ENCODE measurements around the gene ARAP1.

Gene ARAP1

GRCh38 chr11:72780296-72781062 lies 28.3 kb upstream of the ARAP1 start:
- FAIRE-seq (peak; percentile 54), DNase-seq (ENCODE audit: insufficient read length, low spot score) (no peak)
- no peak for TF ChIP-seq POLR2A (IDR thresholded peaks at IDR 0.05; ENCODE audit: low read depth, low read length)
- no peak for TF ChIP-seq SPI1 (IDR thresholded peaks at IDR 0.05; ENCODE audit: low read depth, low read length)
- TF ChIP-seq POLR2AphosphoS5 (IDR thresholded peaks at IDR 0.05; ENCODE audit: low read depth, low read length): no peak
- no peak for TF ChIP-seq PAX5 (IDR thresholded peaks at IDR 0.05; ENCODE audit: insufficient read depth, low read length, severe bottlenecking)
- TF ChIP-seq TAF1 (IDR thresholded peaks at IDR 0.05; ENCODE audit: low read depth, low read length): no peak

- no peak for FAIRE-seq
- TF ChIP-seq TAF1 (IDR thresholded peaks at IDR 0.05; ENCODE audit: low read depth, low read length) (no peak), SPI1 (IDR thresholded peaks at IDR 0.05; ENCODE audit: low read depth, low read length) (no peak), POLR2A (IDR thresholded peaks at IDR 0.05; ENCODE audit: low read depth, low read length) (no peak), PAX5 (IDR thresholded peaks at IDR 0.05; ENCODE audit: insufficient read depth, low read length, severe bottlenecking) (no peak), POU2F2 (IDR thresholded peaks at IDR 0.05; ENCODE audit: low read depth, low read length) (no peak), POLR2AphosphoS5 (IDR thresholded peaks at IDR 0.05; ENCODE audit: low read depth, low read length) (no peak)
- no peak for DNase-seq (ENCODE audit: insufficient read length, low spot score)
Measured at GRCh38 chr11:72779495-72780128, 27.4 kb upstream of the ARAP1 start.

GRCh38 chr11:72778535-72779494 lies 26.6 kb upstream of the ARAP1 start:
- FAIRE-seq (no peak), DNase-seq (ENCODE audit: insufficient read length, low spot score) (no peak)
- TF ChIP-seq POU2F2 (IDR thresholded peaks at IDR 0.05; ENCODE audit: low read depth, low read length) (no peak), POLR2AphosphoS5 (IDR thresholded peaks at IDR 0.05; ENCODE audit: low read depth, low read length) (no peak), TAF1 (IDR thresholded peaks at IDR 0.05; ENCODE audit: low read depth, low read length) (no peak), SPI1 (IDR thresholded peaks at IDR 0.05; ENCODE audit: low read depth, low read length) (no peak), POLR2A (IDR thresholded peaks at IDR 0.05; ENCODE audit: low read depth, low read length) (no peak), PAX5 (IDR thresholded peaks at IDR 0.05; ENCODE audit: insufficient read depth, low read length, severe bottlenecking) (no peak)

- no peak for FAIRE-seq
- TF ChIP-seq POU2F2 (IDR thresholded peaks at IDR 0.05; ENCODE audit: low read depth, low read length): no peak
- no peak for TF ChIP-seq PAX5 (IDR thresholded peaks at IDR 0.05; ENCODE audit: insufficient read depth, low read length, severe bottlenecking)
- TF ChIP-seq SPI1 (IDR thresholded peaks at IDR 0.05; ENCODE audit: low read depth, low read length): no peak
- TF ChIP-seq TAF1 (IDR thresholded peaks at IDR 0.05; ENCODE audit: low read depth, low read length): no peak
- TF ChIP-seq POLR2A (IDR thresholded peaks at IDR 0.05; ENCODE audit: low read depth, low read length): no peak
- no peak for DNase-seq (ENCODE audit: insufficient read length, low spot score)
Measured at GRCh38 chr11:72777755-72778278, 25.6 kb upstream of the ARAP1 start.

GRCh38 chr11:72776844-72777754 lies 24.9 kb upstream of the ARAP1 start:
- no peak for FAIRE-seq
- no peak for DNase-seq (ENCODE audit: insufficient read length, low spot score)
- no peak for TF ChIP-seq POU2F2 (IDR thresholded peaks at IDR 0.05; ENCODE audit: low read depth, low read length)
- no peak for TF ChIP-seq POLR2A (IDR thresholded peaks at IDR 0.05; ENCODE audit: low read depth, low read length)
- no peak for TF ChIP-seq POLR2AphosphoS5 (IDR thresholded peaks at IDR 0.05; ENCODE audit: low read depth, low read length)
- no peak for TF ChIP-seq PAX5 (IDR thresholded peaks at IDR 0.05; ENCODE audit: insufficient read depth, low read length, severe bottlenecking)
- TF ChIP-seq TAF1 (IDR thresholded peaks at IDR 0.05; ENCODE audit: low read depth, low read length): no peak
- TF ChIP-seq SPI1 (IDR thresholded peaks at IDR 0.05; ENCODE audit: low read depth, low read length): no peak

- DNase-seq (ENCODE audit: insufficient read length, low spot score) (no peak), FAIRE-seq (no peak)
- TF ChIP-seq SPI1 (IDR thresholded peaks at IDR 0.05; ENCODE audit: low read depth, low read length): no peak
Measured at GRCh38 chr11:72776117-72776843, 24.1 kb upstream of the ARAP1 start.

GRCh38 chr11:72775288-72776110 lies 23.3 kb upstream of the ARAP1 start:
- DNase-seq (ENCODE audit: insufficient read length, low spot score) (no peak), FAIRE-seq (peak; percentile 31)
- TF ChIP-seq PAX5 (IDR thresholded peaks at IDR 0.05; ENCODE audit: insufficient read depth, low read length, severe bottlenecking): no peak
- no peak for TF ChIP-seq TAF1 (IDR thresholded peaks at IDR 0.05; ENCODE audit: low read depth, low read length)
- TF ChIP-seq POLR2A (IDR thresholded peaks at IDR 0.05; ENCODE audit: low read depth, low read length): no peak
- TF ChIP-seq POU2F2 (IDR thresholded peaks at IDR 0.05; ENCODE audit: low read depth, low read length): no peak
- TF ChIP-seq POLR2AphosphoS5 (IDR thresholded peaks at IDR 0.05; ENCODE audit: low read depth, low read length): no peak
- no peak for TF ChIP-seq SPI1 (IDR thresholded peaks at IDR 0.05; ENCODE audit: low read depth, low read length)
